Activated CD4-positive, CD25-positive, alpha-beta regulatory T cell (primary cell): Measurements from ENCODE around the gene AKNAD1.

Experiments used
- DNase-seq, 4 experiments: peaks; one replicate each; lab custom pipeline; 2025; lab: John Stamatoyannopoulos, UW

Gene AKNAD1

GRCh38 chr1:108780937-108781574 is 75.8 kb downstream of the AKNAD1 start:
- no peak for DNase-seq

- DNase-seq: no peak
These were observed 77.4 kb downstream of the AKNAD1 start for GRCh38 chr1:108779455-108779854.

DNA sequence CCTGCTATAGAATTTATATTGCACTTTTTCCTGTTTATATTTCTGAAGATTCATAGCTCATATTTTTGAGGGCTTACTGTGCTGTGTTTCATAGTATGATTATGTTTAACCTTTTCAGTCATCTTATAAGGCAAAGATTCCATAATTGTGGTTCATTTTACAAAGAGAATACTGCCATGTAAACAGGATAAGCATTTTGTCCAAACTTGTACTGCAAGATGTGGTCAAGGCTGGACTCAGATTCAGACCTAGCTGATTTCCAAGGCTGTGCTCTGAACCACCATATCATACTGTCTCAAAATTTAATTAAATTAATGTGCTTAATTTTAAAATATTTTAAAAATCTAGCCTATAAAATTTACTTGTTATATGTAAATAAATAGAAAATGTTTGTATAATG is 79.1 kb downstream of the AKNAD1 start:
- no peak for DNase-seq

DNA sequence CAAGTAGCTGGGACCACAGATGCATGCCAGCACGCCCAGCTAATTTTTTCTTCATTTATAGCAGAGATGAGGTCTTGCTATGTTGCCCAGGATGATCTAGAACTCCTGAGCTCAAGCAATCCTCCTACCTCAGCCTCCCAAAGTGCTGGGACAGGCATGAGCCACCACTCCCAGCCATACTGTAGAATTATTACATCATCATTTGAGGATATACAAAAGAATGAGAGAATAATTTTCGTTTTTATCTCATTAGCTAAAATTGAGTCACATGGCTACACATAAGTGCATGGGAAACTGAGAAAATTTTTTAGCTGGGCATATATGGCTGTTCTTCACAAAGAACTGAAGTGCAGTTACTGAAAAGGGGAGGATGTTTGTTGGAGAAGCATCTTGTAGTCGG is 89.2 kb downstream of the AKNAD1 start:
- DNase-seq: no peak

- no peak for DNase-seq
These were observed 89.8 kb downstream of the AKNAD1 start for GRCh38 chr1:108767115-108767514.
